Osteocyte (in vitro differentiated cells): ENCODE results near the gene RBMX. TPM values are rescaled to one million over a fixed set of nuclear protein-coding genes. Genes with fewer than 3 reads are reported as not detected.

ENCODE experiments used
- DNase-seq: peaks from one replicate; pipeline ENCODE4 v3.0.0; 2021; ENCODE audit warnings: mixed read lengths; ENCODE audit not compliant: unreplicated experiment; ENCODE audit errors: extremely low spot score
- H3K27ac Mint-ChIP-seq: one replicate; pipeline ENCODE4 v1.8.0; 2021; ENCODE audit warnings: mild to moderate bottlenecking, mixed read lengths; ENCODE audit not compliant: unreplicated experiment
- H3K27me3 Mint-ChIP-seq: one replicate; pipeline ENCODE4 v1.8.0; 2021; ENCODE audit warnings: mixed read lengths; ENCODE audit not compliant: unreplicated experiment
- H3K36me3 Mint-ChIP-seq: one replicate; pipeline ENCODE4 v1.8.0; 2021; ENCODE audit warnings: mixed read lengths; ENCODE audit not compliant: unreplicated experiment
- H3K4me1 Mint-ChIP-seq: one replicate; pipeline ENCODE4 v1.8.0; 2021; ENCODE audit warnings: mixed read lengths; ENCODE audit not compliant: unreplicated experiment
- H3K4me3 Mint-ChIP-seq: one replicate; pipeline ENCODE4 v1.8.0; 2021; ENCODE audit warnings: mild to moderate bottlenecking, moderate library complexity, mixed read lengths; ENCODE audit not compliant: unreplicated experiment
- H3K9me3 Mint-ChIP-seq: one replicate; pipeline ENCODE4 v1.8.0; 2021; ENCODE audit warnings: mixed read lengths; ENCODE audit not compliant: unreplicated experiment
- total RNA-seq: library from RNA; stranded (reverse); gene quantifications from 2 replicates; pipeline ENCODE4 v1.2.1, GENCODE V29; 2021
- TF ChIP-seq, protein P1 (sequence below): fragments of 200-600 bp; sonication (generic); IDR thresholded peaks from 2 replicates; pipeline ENCODE4 v1.5.0; 2021; ENCODE audit warnings: antibody characterized with exemption, mild to moderate bottlenecking, moderate library complexity

RBMX gene
- total RNA-seq, 1 donor from 2014 or later, result 181 TPM

DNA sequence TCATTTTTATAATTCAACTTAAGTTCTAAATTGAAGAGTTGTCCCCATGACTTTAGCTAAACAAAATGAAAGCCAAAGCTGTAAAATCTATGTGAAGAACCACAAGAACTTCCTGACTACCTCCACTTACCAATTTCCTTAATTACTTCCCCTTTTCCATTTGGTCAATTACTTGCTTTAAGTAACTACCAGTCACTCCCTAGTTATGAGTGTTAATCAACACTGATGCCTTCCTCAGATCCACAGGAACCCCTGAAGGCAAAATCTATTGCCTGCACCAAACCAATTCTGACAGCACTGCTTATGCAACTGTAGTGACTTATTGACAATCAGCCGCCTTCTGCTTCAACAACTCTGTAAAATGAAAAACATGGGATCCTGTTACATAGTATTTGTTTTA is 10.5 kb downstream of the RBMX start:
- Mint-ChIP-seq H3K4me1 (no peaks in the 10 kb centered on the region), H3K27ac (no peak overlapping the region), H3K9me3 (no peaks in the 10 kb centered on the region), H3K36me3 (peaks cover 43% of the 10 kb centered on the region), H3K27me3 (no peaks in the 10 kb centered on the region), H3K4me3 (no peak overlapping the region)
- no peak for DNase-seq
- TF ChIP-seq, protein P1, sequence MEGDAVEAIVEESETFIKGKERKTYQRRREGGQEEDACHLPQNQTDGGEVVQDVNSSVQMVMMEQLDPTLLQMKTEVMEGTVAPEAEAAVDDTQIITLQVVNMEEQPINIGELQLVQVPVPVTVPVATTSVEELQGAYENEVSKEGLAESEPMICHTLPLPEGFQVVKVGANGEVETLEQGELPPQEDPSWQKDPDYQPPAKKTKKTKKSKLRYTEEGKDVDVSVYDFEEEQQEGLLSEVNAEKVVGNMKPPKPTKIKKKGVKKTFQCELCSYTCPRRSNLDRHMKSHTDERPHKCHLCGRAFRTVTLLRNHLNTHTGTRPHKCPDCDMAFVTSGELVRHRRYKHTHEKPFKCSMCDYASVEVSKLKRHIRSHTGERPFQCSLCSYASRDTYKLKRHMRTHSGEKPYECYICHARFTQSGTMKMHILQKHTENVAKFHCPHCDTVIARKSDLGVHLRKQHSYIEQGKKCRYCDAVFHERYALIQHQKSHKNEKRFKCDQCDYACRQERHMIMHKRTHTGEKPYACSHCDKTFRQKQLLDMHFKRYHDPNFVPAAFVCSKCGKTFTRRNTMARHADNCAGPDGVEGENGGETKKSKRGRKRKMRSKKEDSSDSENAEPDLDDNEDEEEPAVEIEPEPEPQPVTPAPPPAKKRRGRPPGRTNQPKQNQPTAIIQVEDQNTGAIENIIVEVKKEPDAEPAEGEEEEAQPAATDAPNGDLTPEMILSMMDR, result no peak

DNA sequence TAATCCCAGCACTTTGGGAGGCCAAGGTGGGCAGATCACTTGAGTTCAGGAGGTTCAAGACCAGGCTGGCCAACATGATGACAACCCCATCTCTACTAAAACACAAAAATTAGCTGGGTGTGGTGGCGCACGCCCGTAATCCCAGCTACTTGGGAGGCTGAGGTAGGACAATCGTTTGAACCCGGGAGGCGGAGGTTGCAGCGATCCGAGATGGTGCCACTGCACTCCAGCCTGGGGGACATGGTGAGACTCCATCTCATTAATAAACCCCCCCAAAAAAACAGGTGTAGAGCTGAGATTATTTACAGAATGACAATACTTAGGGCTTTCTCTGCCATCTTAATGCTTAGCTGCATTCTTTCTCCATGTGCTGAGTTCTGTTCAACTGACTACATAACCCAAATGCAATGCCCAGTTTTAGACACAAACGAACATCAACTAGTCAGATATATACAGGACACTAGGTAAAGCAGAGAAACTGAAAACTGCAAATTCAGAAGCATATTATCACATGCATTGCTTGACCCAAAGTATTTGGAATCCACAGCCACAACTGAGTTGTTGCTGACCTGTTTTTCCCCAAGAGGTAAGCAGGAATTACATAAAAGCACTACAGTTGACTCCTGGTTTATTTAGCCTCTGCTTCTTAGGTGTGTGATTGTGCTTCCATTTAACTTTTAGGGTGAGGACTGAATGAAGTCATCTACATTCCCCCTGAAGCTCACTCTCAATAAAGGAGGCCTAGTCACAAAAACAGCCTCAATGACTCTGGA is 12.1 kb downstream of the RBMX start:
- H3K36me3 Mint-ChIP-seq, result peaks cover 31% of the 10 kb centered on the region

DNA sequence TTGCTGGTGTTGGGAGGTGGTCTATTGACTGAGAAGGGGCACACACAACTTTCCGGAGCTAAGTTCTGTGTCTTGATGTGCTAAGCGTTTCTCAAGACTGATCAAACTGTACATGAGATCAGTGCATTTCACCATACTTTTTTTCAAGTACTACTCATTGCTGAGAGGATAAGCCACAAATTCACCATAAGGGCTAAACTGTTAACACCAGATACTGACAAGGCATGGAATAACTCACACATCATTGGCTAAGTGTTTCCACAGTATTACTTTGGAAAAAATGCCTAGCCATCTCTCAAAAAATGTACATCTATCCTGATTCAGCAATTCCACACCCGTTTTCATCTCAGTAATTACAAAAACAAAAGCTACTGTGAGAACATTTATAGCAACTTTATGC is 13.0 kb downstream of the RBMX start:
- TF ChIP-seq, protein P1, result no peak
- no peak for DNase-seq
- Mint-ChIP-seq H3K4me1 (no peaks in the 10 kb centered on the region), H3K27me3 (no peaks in the 10 kb centered on the region), H3K4me3 (no peak overlapping the region), H3K9me3 (no peaks in the 10 kb centered on the region), H3K27ac (no peak overlapping the region), H3K36me3 (peaks cover 22% of the 10 kb centered on the region)

More for the DNA sequence above, 12.1 kb downstream of the RBMX start:
- Mint-ChIP-seq H3K27ac (no peak overlapping the region), H3K4me3 (no peak overlapping the region), H3K4me1 (no peaks in the 10 kb centered on the region), H3K9me3 (no peaks in the 10 kb centered on the region), H3K27me3 (no peaks in the 10 kb centered on the region)
- TF ChIP-seq, protein P1, result no peak
- DNase-seq, result no peak

DNA sequence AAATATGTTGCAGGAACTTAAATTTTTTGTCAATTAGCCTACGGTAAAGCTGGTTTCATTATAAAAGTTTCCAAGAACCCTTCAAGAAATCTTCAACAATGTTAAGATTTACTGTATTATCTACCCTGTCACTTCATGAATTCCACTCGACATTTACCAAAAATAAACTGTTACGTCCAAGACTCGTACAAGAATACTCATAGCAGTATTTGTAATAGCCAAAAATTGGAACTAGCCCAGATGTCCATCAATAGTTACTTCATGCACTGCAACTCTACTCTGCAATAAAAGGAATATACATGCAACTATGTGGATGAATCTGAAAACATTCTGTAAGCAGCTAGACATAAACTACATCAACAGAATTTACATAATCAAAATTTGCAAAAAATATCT is 13.4 kb downstream of the RBMX start:
- TF ChIP-seq, protein P1, result no peak
- no peak overlapping the region for H3K4me3 Mint-ChIP-seq
- no peaks in the 10 kb centered on the region for H3K4me1 Mint-ChIP-seq
- DNase-seq, result no peak
- peaks cover 19% of the 10 kb centered on the region for H3K36me3 Mint-ChIP-seq
- no peaks in the 10 kb centered on the region for H3K27me3 Mint-ChIP-seq
- H3K27ac Mint-ChIP-seq, result no peak overlapping the region
- H3K9me3 Mint-ChIP-seq, result no peaks in the 10 kb centered on the region

DNA sequence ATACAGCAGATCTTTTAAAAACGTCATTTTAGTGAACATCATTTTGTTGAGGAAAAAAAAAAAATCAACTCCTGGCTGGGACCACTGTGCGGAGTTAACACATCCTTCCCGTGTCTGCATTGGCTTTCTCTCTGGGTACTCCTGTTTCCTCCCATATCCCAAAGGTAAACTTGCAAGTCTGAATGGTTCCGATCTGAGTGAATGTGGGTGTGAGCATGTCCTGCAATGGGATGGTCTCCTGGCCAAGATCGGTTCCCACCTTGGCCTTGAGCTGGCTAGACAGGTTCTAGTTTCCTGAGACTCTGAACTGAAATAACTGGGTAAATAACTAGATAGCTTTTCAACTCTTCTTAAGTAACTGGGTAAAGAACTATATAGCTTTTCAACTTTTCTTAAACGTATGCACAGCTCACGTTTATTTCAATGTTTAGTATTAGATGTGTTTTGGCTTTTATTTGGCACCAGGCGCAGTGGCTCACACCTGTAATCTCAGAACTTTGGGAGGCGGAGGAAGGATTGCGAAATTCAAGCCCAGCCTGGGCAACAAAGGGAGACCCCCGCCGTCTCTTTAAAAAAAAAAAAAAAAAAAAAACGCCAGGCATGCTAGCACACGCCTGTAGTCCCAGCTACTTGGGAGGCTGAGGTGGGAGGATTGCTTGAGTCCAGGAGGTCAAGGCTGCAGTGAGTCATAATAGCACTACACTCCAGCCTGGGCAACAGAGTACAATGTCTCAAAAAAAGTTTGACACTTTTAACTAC is 14.0 kb downstream of the RBMX start:
- Mint-ChIP-seq H3K27ac (no peak overlapping the region), H3K36me3 (peaks cover 19% of the 10 kb centered on the region), H3K27me3 (no peaks in the 10 kb centered on the region), H3K9me3 (no peaks in the 10 kb centered on the region), H3K4me3 (no peak overlapping the region), H3K4me1 (no peaks in the 10 kb centered on the region)
- DNase-seq, result no peak
- TF ChIP-seq, protein P1, result no peak
